Hepatocyte (in vitro differentiated cells): ENCODE measurements around the gene PLPP4. TPM values are rescaled to one million over a fixed set of nuclear protein-coding genes. Genes with fewer than 3 reads are reported as not detected.

Experiments
- DNase-seq: peaks from one replicate; pipeline ENCODE4 v3.0.0-alpha.2; 2016; ENCODE audit warnings: low spot score
- H2AFZ ChIP-seq: fragments of 200-600 bp; sonication (generic); 2 replicates; pipeline ENCODE4 v1.6.0; 2016; ENCODE audit warnings: antibody characterized with exemption, mild to moderate bottlenecking
- H3K27ac ChIP-seq: fragments of 200-600 bp; sonication (generic); 2 replicates; pipeline ENCODE4 v1.5.1; 2016; ENCODE audit warnings: mild to moderate bottlenecking
- H3K27me3 ChIP-seq: fragments of 200-600 bp; sonication (generic); 2 replicates; pipeline ENCODE4 v1.6.1; 2016
- H3K36me3 ChIP-seq: fragments of 200-600 bp; sonication (generic); replicated peaks from 2 replicates; pipeline ENCODE4 v1.5.1; 2016; ENCODE audit warnings: low read depth; ENCODE audit not compliant: insufficient read depth
- H3K4me1 ChIP-seq: fragments of 200-600 bp; sonication (generic); 2 replicates; pipeline ENCODE4 v1.5.1; 2016; ENCODE audit warnings: mild to moderate bottlenecking, moderate library complexity; ENCODE audit not compliant: insufficient read depth
- H3K4me2 ChIP-seq: fragments of 200-600 bp; sonication (generic); 2 replicates; pipeline ENCODE4 v1.6.0; 2016
- H3K4me3 ChIP-seq: fragments of 200-600 bp; sonication (generic); 2 replicates; pipeline ENCODE4 v1.5.1; 2016; ENCODE audit warnings: mild to moderate bottlenecking
- H3K79me2 ChIP-seq: fragments of 200-600 bp; sonication (generic); 2 replicates; pipeline ENCODE4 v1.6.0; 2017; ENCODE audit warnings: mild to moderate bottlenecking
- H3K9me2 ChIP-seq: fragments of 200-600 bp; sonication (generic); replicated peaks from 2 replicates; pipeline ENCODE4 v1.6.0; 2017; ENCODE audit warnings: mild to moderate bottlenecking; ENCODE audit not compliant: insufficient read depth
- H3K9me3 ChIP-seq: fragments of 200-600 bp; sonication (generic); 2 replicates; pipeline ENCODE4 v1.5.1; 2016; ENCODE audit warnings: low read depth, mild to moderate bottlenecking
- H4K20me1 ChIP-seq: fragments of 200-600 bp; sonication (generic); 2 replicates; pipeline ENCODE4 v1.6.0; 2016; ENCODE audit warnings: mild to moderate bottlenecking; ENCODE audit not compliant: insufficient read depth, poor library complexity, severe bottlenecking
- CTCF ChIP-seq: fragments of 200-600 bp; sonication (generic); IDR thresholded peaks from 2 replicates; pipeline ENCODE4 v1.5.1; 2016; ENCODE audit warnings: antibody characterized with exemption, mild to moderate bottlenecking; ENCODE audit not compliant: poor library complexity
- EZH2 ChIP-seq: fragments of 200-600 bp; sonication (generic); IDR thresholded peaks from 2 replicates; pipeline ENCODE4 v1.6.1; 2016; ENCODE audit warnings: antibody characterized with exemption, mild to moderate bottlenecking, borderline replicate concordance
- EZH2phosphoT487 ChIP-seq: fragments of 200-600 bp; sonication (generic); IDR thresholded peaks from one replicate; pipeline ENCODE4 v1.6.1; 2018; ENCODE audit warnings: antibody characterized with exemption, mild to moderate bottlenecking, low read depth, moderate library complexity; ENCODE audit not compliant: unreplicated experiment, severe bottlenecking
- WGBS: methylation state at CpG from one replicate; pipeline ENCODE4 v1.1.6; 2016; ENCODE audit warnings: low lambda C conversion rate; ENCODE audit errors: missing lambda C conversion rate; 5-methylcytosine and 5-hydroxymethylcytosine counted together
- polyA plus RNA-seq: library from polyadenylated mRNA; unstranded; fragments of >200 nt; fragmentation: Nextera tagmentation; extraction: Ambion mirVana; gene quantifications from 2 replicates; pipeline ENCODE4 v1.2.1, GENCODE V29; 2016
- total RNA-seq: library from RNA; depleted of rRNA; stranded (reverse); fragments of >200 nt; gene quantifications from 2 replicates; pipeline ENCODE4 v1.2.3, GENCODE V29; 2014

PLPP4 gene
- total and polyA plus RNA-seq, 2 experiments from 2014 or later: 3.4 to 10.8 TPM

GRCh38 chr10:120539076-120539475 lies 82.0 kb downstream of the PLPP4 start:
- H3K36me3 ChIP-seq: no peaks in the 10 kb centered on the region
- no peaks in the 10 kb centered on the region for H4K20me1 ChIP-seq
- TF ChIP-seq CTCF: no peak
- TF ChIP-seq EZH2: no peak
- no peak for TF ChIP-seq EZH2phosphoT487
- H3K9me2 ChIP-seq: no peaks in the 10 kb centered on the region
- H3K4me2 ChIP-seq: no peak overlapping the region
- H3K27me3 ChIP-seq: no peaks in the 10 kb centered on the region
- H3K4me1 ChIP-seq: no peaks in the 10 kb centered on the region
- no peaks in the 10 kb centered on the region for H3K9me3 ChIP-seq
- H2AFZ ChIP-seq: no peak overlapping the region
- H3K4me3 ChIP-seq: no peak overlapping the region
- 44% methylated on average over 3 of the region's 3 CpGs for WGBS
- no peaks in the 10 kb centered on the region for H3K79me2 ChIP-seq
- H3K27ac ChIP-seq: no peak overlapping the region
- DNase-seq: no peak

GRCh38 chr10:120540486-120540885 lies 83.5 kb downstream of the PLPP4 start:
- no peaks in the 10 kb centered on the region for H3K79me2 ChIP-seq
- TF ChIP-seq EZH2phosphoT487 (no peak), CTCF (no peak), EZH2 (no peak)
- no peaks in the 10 kb centered on the region for H3K27me3 ChIP-seq
- no peaks in the 10 kb centered on the region for H3K9me3 ChIP-seq
- H3K27ac ChIP-seq: no peak overlapping the region
- H3K36me3 ChIP-seq: no peaks in the 10 kb centered on the region
- WGBS: 99% methylated on average over 3 of the region's 3 CpGs
- no peak overlapping the region for H3K4me3 ChIP-seq
- H2AFZ ChIP-seq: no peak overlapping the region
- DNase-seq: no peak
- no peak overlapping the region for H3K4me2 ChIP-seq
- H3K9me2 ChIP-seq: no peaks in the 10 kb centered on the region
- H3K4me1 ChIP-seq: no peaks in the 10 kb centered on the region
- H4K20me1 ChIP-seq: no peaks in the 10 kb centered on the region

GRCh38 chr10:120541984-120542383 lies 85.0 kb downstream of the PLPP4 start:
- Histone ChIP-seq H2AFZ (no peak overlapping the region), H3K79me2 (no peaks in the 10 kb centered on the region), H3K36me3 (no peaks in the 10 kb centered on the region), H3K4me3 (no peak overlapping the region), H3K9me3 (no peaks in the 10 kb centered on the region), H3K27ac (no peak overlapping the region), H4K20me1 (no peaks in the 10 kb centered on the region), H3K27me3 (no peaks in the 10 kb centered on the region), H3K4me2 (no peak overlapping the region), H3K4me1 (no peaks in the 10 kb centered on the region), H3K9me2 (no peaks in the 10 kb centered on the region)
- WGBS: 88% methylated on average over 4 of the region's 4 CpGs
- no peak for DNase-seq
- TF ChIP-seq EZH2phosphoT487 (no peak), CTCF (no peak), EZH2 (no peak)

- H3K4me2 ChIP-seq: no peak overlapping the region
- H4K20me1 ChIP-seq: no peaks in the 10 kb centered on the region
- H3K4me3 ChIP-seq: no peak overlapping the region
- no peak for DNase-seq
- no peaks in the 10 kb centered on the region for H3K4me1 ChIP-seq
- H3K79me2 ChIP-seq: no peaks in the 10 kb centered on the region
- no peaks in the 10 kb centered on the region for H3K9me2 ChIP-seq
- 86% methylated on average over 7 of the region's 7 CpGs for WGBS
- H3K9me3 ChIP-seq: no peaks in the 10 kb centered on the region
- H3K36me3 ChIP-seq: no peaks in the 10 kb centered on the region
- H2AFZ ChIP-seq: no peak overlapping the region
- TF ChIP-seq EZH2: no peak
- TF ChIP-seq CTCF: no peak
- no peak for TF ChIP-seq EZH2phosphoT487
- no peaks in the 10 kb centered on the region for H3K27me3 ChIP-seq
- H3K27ac ChIP-seq: no peak overlapping the region
Observed at GRCh38 chr10:120542591-120542990, 85.6 kb downstream of the PLPP4 start.
